GM12872 (cell line): ENCODE results near the gene ANKFN1.

ENCODE experiments used
- TF ChIP-seq, protein P1 (sequence below): IDR thresholded peaks from 3 replicates; pipeline ENCODE4 v1.5.1; 2011; ENCODE audit warnings: low read depth, mild to moderate bottlenecking, low read length, moderate library complexity; ENCODE audit not compliant: insufficient read depth

The ANKFN1 gene

DNA sequence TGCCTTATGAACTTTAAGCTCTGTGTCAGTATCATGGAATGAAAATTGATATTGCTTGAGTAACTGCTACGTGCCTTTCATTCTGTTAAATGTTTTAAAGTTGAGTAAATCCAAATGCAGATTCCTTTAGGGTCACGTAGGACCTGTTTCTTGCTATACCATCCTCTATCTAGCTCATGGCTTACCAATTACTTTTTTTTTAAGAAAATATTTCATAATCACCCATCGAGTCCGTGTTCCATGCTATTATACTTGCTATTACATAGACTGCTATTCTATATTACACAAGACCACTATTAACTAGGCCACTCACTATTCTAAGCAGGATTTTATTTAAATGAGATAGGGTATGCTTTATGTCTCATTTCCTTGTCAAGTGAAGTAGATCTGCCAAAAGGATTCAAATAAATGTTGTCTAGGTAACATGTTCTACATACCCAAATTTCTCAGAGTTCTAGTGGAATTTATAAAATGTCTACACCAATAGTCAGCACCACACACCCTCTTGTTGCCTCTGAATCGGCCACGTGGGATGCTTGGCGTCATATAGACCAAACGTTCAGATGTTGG, 11.9 kb downstream of the ANKFN1 start:
- TF ChIP-seq, protein P1, sequence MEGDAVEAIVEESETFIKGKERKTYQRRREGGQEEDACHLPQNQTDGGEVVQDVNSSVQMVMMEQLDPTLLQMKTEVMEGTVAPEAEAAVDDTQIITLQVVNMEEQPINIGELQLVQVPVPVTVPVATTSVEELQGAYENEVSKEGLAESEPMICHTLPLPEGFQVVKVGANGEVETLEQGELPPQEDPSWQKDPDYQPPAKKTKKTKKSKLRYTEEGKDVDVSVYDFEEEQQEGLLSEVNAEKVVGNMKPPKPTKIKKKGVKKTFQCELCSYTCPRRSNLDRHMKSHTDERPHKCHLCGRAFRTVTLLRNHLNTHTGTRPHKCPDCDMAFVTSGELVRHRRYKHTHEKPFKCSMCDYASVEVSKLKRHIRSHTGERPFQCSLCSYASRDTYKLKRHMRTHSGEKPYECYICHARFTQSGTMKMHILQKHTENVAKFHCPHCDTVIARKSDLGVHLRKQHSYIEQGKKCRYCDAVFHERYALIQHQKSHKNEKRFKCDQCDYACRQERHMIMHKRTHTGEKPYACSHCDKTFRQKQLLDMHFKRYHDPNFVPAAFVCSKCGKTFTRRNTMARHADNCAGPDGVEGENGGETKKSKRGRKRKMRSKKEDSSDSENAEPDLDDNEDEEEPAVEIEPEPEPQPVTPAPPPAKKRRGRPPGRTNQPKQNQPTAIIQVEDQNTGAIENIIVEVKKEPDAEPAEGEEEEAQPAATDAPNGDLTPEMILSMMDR, result no peak

DNA sequence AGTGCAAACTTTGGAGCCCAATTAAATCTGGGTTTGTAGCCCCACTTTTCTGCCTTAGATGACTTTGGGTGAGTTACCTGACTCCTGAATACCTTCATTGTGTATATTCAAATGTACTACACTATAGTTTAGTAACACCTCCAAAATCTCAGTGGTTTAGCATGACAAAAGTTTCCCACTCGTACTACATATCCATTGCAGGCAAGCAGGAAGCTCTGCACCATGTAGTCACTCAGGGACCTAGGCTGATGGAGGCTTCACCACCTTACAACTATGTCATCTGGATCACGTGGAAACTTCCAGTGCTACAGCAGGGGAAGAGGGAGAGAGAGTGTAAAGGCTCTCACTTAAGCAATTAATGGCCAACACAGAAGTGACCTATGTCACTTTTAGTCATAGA, 14.2 kb downstream of the ANKFN1 start:
- TF ChIP-seq, protein P1, result no peak

DNA sequence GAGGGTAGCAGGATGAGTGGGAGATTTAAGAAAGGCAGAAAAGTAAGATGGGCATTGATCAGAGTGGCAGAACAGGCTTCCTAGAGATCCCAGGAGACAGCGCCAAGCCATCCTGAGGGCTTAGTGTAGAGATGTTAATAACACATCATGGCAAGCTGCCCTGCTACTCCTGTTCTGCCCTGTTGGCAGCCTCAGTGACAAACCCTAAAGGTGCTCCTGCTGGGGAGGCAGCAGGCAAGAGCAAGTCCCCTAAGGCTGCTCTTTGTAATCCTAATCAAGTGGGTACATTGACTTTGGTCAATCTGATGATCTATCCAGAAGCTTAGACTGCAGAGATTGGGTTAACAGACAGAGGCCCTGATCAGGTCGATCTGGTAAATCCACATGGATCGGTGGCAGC, 16.3 kb downstream of the ANKFN1 start:
- TF ChIP-seq, protein P1, result no peak

DNA sequence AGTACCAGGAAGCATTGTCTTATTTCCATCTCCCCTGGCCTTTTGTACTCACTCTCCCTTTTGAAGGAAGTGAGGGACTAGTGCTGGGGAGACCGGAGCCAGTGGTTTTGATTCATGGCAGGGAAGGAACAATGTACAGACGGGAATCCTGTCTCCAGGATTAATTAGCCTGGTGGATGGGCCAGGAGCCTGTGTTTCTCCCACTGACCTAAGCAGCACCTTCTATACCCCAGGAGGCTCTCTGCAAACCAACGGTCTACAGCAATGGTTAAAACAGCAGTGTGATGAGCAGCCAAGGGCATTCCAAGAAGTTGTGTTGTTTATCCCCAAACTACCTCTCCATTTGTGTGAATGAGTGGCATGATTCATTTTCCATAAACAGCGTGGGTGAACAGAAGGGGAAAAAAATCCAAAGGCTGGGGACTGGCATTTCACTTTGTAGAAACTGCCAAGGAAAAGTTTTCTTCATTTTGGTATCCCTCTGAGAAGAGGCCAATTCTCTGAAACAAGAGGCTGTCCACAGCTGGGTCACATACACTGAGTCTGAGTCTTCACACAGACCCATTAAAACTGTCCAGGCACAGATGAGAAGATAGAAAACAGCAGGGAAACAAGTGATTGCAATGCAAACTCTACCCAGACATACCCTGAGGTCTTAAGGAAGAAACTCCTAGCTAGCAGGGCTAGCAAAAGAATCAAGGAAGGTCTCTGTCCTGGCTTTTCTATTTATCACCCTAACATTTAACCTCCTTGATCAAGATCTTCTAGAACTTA, 18.1 kb downstream of the ANKFN1 start:
- TF ChIP-seq, protein P1, result no peak

DNA sequence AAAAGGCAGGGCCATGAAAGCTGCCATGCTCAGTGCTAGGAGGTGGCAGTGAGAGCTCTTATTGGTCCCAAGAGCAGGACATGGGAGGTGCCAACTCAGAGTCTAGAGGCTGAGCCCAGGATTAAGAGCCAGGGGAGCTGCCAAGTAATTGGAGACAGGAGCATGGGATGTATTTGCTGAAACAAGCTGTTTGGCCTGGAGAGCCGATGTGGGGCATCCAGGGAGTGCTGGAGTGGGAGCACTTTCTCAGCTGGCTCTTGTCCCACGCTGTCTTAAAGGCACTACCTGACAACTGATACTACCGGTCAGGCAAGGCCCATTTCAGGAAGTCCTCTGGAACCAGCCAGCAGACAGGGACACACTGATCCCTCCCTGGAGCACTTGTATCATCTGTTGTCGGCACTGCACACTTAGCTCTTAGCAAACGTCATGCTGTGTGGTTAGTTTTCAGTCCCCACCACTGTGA, 19.3 kb downstream of the ANKFN1 start:
- TF ChIP-seq, protein P1, result no peak

DNA sequence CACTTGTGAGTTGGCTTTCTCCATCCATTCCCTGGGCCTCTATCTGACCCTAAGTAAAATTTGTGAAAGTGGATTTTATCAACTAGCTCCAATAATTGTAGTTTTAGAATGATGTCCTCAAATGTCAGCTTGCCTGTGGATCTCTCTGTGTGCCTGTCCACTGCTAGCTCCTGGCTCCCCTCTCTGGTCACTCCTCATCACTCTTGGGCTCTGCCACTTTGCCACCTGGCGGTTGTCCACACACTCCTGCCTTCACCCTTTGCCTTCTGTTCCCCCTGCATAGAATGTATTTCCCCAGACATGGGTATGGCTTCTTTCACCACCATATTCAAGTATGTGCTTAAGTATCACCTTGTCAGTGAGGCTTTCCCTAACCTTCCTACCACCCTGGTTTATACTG, 19.8 kb downstream of the ANKFN1 start:
- TF ChIP-seq, protein P1, result no peak

DNA sequence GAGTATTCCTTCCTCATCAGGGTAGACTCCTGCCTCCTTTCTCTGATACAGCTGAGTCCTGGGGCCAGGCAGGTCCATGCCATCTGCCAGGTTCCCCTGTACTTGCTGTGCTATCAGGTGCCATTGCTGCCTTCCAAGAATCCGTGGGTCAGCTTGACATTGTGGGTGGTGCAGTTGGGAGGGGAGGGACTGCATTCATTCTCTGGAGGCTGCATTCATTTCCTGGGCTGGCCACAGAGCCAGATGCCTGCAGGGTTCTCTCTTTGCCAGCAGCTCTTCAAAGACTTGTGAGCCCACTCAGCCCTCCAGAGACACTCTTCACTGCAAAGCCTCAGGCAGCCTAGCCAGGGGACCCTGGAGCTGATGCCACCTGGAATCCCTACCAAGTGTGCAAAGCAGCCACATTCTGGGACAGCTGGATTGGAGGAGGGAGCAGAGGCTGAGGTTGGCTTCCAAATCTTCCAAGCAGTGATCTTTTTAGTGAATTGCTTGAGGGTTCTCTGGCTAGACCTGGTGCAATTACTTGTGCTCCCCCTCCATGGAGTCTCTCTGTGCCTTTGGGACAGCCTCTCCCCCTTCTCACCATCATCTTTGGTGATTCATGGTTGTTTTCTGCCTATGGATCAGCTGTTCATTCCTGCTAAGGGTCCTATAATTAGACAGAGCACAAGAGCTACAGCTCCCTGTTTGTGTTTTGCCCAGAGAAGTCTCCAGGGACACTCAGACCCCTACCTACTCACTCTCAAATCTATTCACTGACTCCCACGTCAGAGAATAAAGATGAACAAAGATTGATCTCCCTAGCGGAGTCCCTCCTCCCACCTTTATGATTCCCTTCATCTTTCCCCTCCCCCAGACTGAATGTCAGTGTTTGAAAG, 20.9 kb downstream of the ANKFN1 start:
- TF ChIP-seq, protein P1, result no peak
